22Rv1 (cell line): ENCODE measurements around the gene MGA.

Source experiments
- H3K27ac ChIP-seq: fragments of 450-650 bp; 2 replicates; pipeline ENCODE4 v1.5.1; 2017
- CTCF ChIP-seq: fragments of 450-650 bp; IDR thresholded peaks from 2 replicates; pipeline ENCODE4 v1.5.1; 2017; ENCODE audit warnings: mild to moderate bottlenecking
- ZFX ChIP-seq: fragments of 450-650 bp; IDR thresholded peaks from 2 replicates; pipeline ENCODE4 v1.6.1; 2017; ENCODE audit warnings: antibody characterized with exemption, borderline replicate concordance

Gene MGA

GRCh38 chr15:41774062-41774881, 114.1 kb downstream of the MGA start, which contains the start of gene MAPKBP1:
Gene MAPKBP1 (plus strand): TSS chr15:41774484. CDS start chr15:41775276, 792 bp downstream.
- peak within 1 kb of the TSS; percentile 81 for H3K27ac ChIP-seq
- no peak for TF ChIP-seq ZFX
- peak; percentile 90 for TF ChIP-seq CTCF

DNA sequence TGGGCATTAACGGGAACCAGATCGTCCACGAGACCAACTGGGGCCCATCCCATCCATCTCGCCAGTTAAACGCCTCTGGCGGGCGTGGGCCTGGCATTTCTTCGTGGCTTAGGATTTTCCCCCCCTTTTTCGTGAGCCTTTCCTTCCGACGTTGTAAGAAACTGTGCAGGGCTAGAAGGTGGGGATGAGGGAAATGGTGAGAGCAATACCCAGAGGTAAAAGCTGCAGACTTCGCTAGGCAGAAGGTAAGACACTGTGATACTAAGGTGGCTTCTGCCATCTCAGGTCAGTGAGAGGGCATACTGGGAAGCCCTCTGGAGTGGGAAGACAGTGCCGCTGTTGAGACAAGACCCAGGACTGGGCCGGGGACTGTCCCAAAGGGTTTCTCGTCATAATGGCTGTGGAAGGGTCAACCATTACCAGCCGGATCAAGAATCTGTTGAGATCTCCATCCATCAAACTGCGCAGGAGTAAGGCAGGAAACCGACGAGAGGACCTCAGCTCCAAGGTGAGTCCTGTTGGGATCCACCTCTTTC, 114.7 kb downstream of the MGA start:
- peak overlapping the region; percentile 81 for H3K27ac ChIP-seq
- no peak for TF ChIP-seq CTCF
- no peak for TF ChIP-seq ZFX

- H3K27ac ChIP-seq, result no peak overlapping the region
- TF ChIP-seq CTCF, result no peak
- no peak for TF ChIP-seq ZFX
Measured at GRCh38 chr15:41775651-41776050, 115.4 kb downstream of the MGA start.

- no peak overlapping the region for H3K27ac ChIP-seq
- no peak for TF ChIP-seq CTCF
- no peak for TF ChIP-seq ZFX
Measured at GRCh38 chr15:41777421-41777973, 117.3 kb downstream of the MGA start.

- TF ChIP-seq ZFX (no peak), CTCF (no peak)
Measured at GRCh38 chr15:41778521-41778920, 118.3 kb downstream of the MGA start.

DNA sequence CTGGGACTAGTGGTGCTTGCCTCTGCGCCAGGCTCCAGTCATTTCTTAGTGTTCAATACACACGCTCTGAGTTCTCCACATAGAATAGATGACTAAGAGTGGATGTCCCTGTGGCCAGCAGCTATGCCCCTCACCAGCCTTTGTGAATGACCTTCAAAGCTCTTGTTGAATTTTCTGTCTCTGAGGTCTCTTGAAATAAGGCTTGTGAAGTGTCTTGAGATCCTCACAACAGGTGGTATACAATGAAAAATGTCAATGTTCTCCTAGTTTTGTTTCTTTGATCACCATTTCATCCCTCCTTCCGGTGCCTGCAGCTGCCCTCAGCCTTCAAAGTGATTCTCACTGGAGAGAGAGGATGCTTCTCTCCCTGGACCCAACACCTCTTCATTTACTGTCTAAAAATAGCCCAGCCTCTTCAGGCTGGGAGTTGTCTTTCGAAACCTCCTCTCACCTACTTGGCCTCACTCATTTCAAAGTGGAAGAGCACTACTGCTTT, 119.5 kb downstream of the MGA start:
- H3K27ac ChIP-seq, result no peak overlapping the region

More at GRCh38 chr15:41778521-41778920, 118.3 kb downstream of the MGA start:
- no peak overlapping the region for H3K27ac ChIP-seq

More for the DNA sequence above, 119.5 kb downstream of the MGA start:
- no peak for TF ChIP-seq CTCF
- no peak for TF ChIP-seq ZFX
